Measurements from ENCODE around the gene ADM2.

DNA sequence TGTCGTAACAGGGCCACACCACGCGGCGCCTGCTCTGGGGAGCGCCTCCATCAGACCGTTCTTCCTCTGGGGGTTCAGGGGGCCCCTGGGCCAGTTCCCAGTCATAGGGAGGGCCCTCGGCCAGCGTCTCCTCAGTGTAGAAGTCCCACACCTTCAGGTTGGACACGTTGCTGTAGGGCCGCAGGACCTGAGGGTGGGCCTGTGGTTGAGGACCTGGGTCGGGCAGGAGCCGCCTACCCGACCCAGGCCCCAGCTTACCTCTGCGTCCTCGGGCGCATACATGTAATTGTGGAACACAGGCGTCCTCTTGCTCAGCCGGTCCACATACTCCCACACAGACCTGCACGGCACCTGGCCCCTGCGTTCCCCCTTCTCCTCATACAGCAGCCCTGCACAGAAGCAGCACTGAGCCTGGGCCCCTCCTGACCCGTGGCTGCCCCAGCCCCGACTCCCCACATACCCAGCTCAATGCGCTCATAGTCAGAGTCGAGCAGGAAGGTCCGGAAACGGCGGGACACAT lies 26.7 kb upstream of the ADM2 start:
- TF ChIP-seq CTCF (IDR thresholded peaks at IDR 0.05) (no peak), POLR2A (IDR thresholded peaks at IDR 0.05) (no peak)

Data from upper lobe of left lung (tissue), 4 donors.